NB4 (cell line): Measurements from ENCODE around the gene SPATA16.
A peak's percentile ranks its signal among the peaks of the same experiment; 100 is the strongest.

Source experiments
- DNase-seq: peaks from one replicate; pipeline ENCODE4 v3.0.0; 2010; ENCODE audit warnings: low read depth
- H3K4me3 ChIP-seq: one replicate; pipeline ENCODE4 v1.5.1; 2011; ENCODE audit warnings: mild to moderate bottlenecking, low read depth, low read length, moderate library complexity
- MYC ChIP-seq: IDR thresholded peaks from 2 replicates; pipeline ENCODE4 v1.6.1; 2011; ENCODE audit warnings: low read depth, low read length
- POLR2A ChIP-seq: IDR thresholded peaks from 2 replicates; pipeline ENCODE4 v1.6.1; 2011; ENCODE audit warnings: mild to moderate bottlenecking; ENCODE audit not compliant: insufficient read length; ENCODE audit errors: extremely low read depth
- TF ChIP-seq, protein P1 (sequence below): IDR thresholded peaks from 2 replicates; pipeline ENCODE4 v1.6.1; 2011; ENCODE audit warnings: low read depth, low read length
- TF ChIP-seq, protein P2 (sequence below): IDR thresholded peaks from one replicate; pipeline ENCODE4 v1.5.1; 2012; ENCODE audit warnings: low read depth, low read length

The SPATA16 gene

DNA sequence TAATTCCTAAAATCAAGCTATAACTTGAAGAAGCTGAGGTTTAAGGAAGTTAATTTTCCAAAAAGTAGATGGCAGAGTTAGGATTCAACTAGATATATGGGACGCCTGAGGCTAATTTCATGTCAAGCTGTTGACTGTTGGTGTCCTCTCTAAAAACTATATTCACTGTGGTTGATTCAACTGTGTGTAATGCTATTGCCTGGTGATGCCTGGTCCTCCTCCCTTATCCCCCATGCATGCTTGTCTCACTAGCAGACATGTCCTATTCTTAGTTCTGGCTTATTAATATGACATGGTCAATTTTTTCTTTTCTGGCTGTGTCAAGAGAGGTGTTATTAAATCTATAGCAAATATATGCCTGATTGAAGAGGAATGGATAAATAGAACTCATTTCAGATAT is 156.1 kb downstream of the SPATA16 start:
- no peak for TF ChIP-seq MYC
- TF ChIP-seq, protein P1, sequence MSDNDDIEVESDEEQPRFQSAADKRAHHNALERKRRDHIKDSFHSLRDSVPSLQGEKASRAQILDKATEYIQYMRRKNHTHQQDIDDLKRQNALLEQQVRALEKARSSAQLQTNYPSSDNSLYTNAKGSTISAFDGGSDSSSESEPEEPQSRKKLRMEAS, result no peak
- TF ChIP-seq, protein P2, sequence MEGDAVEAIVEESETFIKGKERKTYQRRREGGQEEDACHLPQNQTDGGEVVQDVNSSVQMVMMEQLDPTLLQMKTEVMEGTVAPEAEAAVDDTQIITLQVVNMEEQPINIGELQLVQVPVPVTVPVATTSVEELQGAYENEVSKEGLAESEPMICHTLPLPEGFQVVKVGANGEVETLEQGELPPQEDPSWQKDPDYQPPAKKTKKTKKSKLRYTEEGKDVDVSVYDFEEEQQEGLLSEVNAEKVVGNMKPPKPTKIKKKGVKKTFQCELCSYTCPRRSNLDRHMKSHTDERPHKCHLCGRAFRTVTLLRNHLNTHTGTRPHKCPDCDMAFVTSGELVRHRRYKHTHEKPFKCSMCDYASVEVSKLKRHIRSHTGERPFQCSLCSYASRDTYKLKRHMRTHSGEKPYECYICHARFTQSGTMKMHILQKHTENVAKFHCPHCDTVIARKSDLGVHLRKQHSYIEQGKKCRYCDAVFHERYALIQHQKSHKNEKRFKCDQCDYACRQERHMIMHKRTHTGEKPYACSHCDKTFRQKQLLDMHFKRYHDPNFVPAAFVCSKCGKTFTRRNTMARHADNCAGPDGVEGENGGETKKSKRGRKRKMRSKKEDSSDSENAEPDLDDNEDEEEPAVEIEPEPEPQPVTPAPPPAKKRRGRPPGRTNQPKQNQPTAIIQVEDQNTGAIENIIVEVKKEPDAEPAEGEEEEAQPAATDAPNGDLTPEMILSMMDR, result no peak
- no peak for TF ChIP-seq POLR2A

DNA sequence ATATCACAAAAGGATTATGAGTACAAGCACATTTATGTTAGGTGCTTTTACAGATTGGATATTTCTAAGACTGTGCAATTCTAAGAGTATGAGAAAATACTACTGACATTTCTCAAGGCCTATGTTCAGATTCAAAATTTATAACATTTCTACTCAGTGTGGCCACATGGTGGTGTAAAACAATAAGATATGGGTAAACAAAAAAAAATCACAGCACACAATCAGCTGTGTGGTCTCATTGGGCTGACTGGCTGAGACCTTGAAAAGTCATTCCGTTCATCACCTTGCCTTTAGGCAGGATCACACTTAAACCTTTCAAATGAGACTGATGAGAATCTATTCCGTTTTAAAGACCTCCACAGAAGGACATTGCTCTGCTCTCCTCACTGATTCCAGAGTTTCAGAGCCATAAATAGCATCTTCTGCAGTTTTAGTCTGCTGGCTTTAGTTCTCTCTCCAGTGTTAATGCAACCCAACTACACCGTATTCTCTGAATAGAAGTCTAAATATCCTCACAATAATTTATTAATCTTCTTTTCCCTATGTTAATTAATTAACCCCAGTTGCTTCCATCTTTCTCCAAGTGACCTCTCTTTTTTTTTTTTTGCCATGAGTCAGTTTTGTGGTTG is 158.2 kb downstream of the SPATA16 start:
- TF ChIP-seq, protein P2, result no peak
- TF ChIP-seq POLR2A (no peak), MYC (no peak)
- TF ChIP-seq, protein P1, result no peak
- DNase-seq, result peak; percentile 4
- no peak overlapping the region for H3K4me3 ChIP-seq

More for the DNA sequence above, 156.1 kb downstream of the SPATA16 start:
- DNase-seq, result no peak
- no peak overlapping the region for H3K4me3 ChIP-seq

DNA sequence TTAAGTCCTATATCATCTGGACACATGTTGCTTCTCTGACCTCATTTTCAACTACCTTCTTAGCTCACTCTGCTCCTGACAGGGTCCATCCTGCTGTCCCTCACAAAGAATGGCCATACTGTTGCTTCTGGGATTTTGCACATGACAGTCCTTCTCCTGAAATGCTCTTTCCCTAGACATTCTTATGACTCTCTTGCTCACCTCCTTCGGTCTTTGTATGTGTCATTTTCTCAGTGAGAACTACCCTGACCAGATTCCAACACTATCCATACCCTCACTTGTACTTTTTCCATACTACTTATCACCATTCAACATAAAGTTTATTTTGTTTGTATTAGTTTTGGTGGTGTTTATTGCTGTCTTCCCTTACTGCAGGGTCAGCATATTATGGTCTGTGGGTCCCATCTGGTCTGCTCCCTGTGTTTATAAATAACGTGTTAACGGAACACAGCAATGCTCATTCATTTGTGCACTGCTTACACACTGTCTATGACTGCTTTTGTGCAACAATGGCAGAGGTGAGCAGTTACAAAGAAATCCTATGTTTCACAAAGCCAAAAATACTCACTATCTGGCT is 159.5 kb downstream of the SPATA16 start:
- no peak overlapping the region for H3K4me3 ChIP-seq
- no peak for TF ChIP-seq POLR2A
- TF ChIP-seq, protein P1, result no peak
- no peak for DNase-seq

DNA sequence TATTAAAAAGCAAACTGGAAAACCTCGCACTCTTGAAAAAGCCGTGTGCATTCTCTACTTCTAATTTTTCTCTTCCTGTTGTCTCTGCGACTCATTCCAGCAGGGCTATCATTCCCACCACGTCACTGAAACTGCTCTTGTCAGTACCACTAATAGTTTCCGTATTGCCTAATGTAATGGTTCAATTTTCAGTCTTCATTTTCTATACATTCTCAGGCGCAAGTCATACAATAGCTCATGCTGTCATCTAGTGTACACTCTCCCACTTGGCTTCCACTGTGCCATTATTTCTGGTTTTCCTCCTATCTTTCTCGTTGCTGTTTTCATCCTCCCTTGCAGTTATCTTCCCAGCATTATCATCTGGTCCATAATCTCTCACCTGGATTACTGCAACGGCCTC is 160.2 kb downstream of the SPATA16 start:
- DNase-seq, result no peak

DNA sequence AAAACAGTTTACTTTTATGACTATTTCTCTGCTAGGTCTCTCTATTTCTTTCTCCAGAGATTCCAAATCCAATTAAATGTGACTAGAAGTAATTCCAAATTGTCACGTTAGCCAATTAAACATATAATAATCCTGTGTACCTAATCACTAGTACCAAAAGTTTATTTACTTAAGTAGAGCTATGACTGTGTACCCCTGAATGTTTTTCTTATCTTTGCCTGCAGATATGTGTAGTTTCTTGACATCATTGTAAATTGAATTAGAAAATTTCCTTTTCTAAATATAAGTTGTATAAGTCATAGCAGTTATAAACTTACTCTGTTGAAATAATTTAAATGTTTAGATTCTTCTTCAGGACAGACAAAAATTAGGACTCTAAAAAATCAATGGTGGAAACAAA is 163.3 kb downstream of the SPATA16 start:
- no peak for DNase-seq
- H3K4me3 ChIP-seq, result no peak overlapping the region
- TF ChIP-seq, protein P2, result no peak
- TF ChIP-seq, protein P1, result no peak
- TF ChIP-seq MYC (no peak), POLR2A (no peak)

More for the DNA sequence above, 160.2 kb downstream of the SPATA16 start:
- no peak overlapping the region for H3K4me3 ChIP-seq
- TF ChIP-seq POLR2A, result no peak
- no peak for TF ChIP-seq MYC
- TF ChIP-seq, protein P1, result no peak
- TF ChIP-seq, protein P2, result no peak

DNA sequence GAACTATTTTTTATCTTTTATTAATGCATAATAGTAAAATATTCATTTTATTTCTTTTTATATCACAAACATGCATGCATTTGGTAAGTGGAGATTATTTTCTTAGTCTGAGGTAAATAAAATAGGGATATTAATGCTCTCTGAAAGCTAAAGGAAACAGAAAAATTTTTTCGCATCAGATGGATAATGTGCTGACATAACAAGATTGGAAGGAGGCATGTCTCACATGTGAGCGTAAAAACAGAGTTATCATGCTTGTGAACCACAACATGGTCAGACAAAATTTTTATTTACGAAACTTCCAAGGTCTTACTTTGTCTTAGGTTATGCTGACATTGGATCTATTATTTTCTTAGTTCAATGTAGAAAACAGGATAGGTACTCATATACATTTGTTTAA is 166.1 kb downstream of the SPATA16 start:
- no peak overlapping the region for H3K4me3 ChIP-seq
- TF ChIP-seq POLR2A, result no peak
- TF ChIP-seq, protein P2, result no peak
- TF ChIP-seq MYC, result no peak
- TF ChIP-seq, protein P1, result no peak
- DNase-seq, result no peak
